ENCODE measurements around the gene TTC5.
"Not testable (repeated sequence)": the region's sequence is repeated elsewhere in the genome, so short reads cannot be mapped to it uniquely, and the experiment has no call there.

Gene TTC5

DNA sequence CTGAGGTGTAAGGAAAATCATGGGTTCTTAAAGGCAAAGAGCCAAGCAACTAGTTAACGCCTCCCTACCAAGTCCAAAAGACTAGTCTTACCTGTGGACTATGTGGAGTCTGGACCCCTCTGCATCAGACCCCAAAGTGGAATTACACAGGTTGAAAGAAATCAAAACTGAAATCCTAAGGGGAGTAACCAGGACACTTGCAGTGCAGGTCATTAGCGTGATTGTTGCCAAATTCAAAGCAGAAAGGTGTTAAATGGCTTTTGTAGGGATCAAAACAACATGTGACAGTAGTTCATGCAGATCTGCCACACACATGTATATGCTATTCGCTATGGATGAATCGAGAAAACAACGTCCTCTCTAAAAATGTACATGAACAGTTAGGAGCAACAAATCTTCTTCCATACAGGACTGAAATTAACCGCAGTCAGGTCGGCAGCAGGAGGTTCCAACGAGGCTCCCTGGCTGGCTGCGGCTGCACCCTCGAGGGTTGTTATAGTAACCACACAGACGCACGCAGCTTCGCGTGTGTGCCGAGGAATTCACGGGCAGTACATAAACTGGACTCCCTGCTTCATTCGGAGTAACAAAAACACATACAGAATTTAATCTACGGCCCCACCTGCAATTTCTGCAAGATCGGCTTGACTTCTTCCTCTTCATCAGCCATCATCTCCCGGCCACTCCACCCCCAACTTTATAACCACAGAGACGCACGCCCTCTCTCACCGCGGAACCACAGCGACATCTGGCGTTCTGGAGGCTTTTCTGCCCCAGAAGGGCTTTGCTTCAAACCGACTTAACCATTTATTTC is at the start of gene TTC5:
TSS of gene TTC5 (minus strand) at position 687 of the 814 bp plus-strand sequence. CDS start at position 673, 14 bp downstream.
- peak; percentile 70 for DNase-seq (ENCODE audit: low read depth)

GRCh38 chr14:20350860-20351259 is 45.1 kb upstream of the TTC5 start:
- DNase-seq (ENCODE audit: low read depth), result no peak

DNA sequence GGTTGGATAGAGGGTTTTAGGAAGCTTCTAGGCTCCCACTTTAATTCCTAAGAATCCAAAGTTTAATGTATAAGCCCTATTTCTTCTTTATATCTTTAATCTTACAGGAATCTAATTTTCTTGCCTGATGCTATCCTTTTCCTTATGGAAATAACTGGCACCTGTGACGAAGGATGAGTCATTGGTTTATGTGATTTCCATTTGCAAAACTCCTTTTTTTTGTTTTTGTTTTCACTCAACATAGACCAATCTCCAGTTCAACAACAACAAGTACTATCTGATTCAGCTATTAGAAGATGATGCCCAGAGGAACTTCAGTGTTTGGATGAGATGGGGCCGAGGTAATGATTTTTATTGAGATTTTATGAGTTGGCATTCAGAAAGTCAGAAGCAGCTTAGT is 44.5 kb upstream of the TTC5 start:
- no peak for DNase-seq (ENCODE audit: low read depth)

DNA sequence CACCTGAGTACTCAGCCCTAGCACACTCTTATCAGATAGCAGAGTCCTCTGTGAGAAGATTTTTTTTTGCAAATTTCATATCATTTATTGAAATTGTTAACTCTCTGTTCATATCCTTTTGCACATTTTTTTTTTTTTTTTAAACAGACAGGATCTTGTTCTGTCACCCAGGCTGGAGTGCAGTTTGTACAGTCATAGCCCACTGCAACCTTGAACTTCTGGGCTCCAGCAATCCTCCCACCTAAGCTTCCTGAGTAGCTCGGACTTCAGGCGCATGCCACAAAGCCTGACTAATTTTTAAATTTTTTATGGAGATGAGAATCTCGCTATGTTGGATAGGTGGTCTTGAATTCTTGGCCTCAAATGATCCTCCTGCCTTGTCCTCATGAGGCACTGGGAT is 42.0 kb upstream of the TTC5 start:
- no peak for DNase-seq (ENCODE audit: low read depth)

- no peak for DNase-seq (ENCODE audit: low read depth)
These were observed 41.0 kb upstream of the TTC5 start for GRCh38 chr14:20346713-20347112.

DNA sequence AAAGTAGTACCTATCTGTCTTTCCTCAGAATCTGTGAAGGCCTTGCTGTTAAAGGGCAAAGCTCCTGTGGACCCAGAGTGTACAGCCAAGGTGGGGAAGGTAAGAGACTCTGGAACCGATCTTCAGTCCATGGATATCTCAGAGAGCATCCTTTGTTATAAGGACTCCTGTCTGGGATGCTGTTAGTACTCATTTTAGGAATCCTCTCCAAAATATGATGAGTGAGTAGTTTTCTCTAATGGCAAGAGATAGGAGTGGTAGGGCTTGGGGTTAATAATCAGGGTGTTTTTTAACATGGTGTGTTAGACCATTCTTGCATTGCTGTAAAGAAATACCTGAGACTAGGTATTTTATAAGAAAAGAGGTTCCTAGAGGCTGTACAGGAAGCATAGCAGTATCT is 39.6 kb upstream of the TTC5 start:
- DNase-seq (ENCODE audit: low read depth), result no peak

DNA sequence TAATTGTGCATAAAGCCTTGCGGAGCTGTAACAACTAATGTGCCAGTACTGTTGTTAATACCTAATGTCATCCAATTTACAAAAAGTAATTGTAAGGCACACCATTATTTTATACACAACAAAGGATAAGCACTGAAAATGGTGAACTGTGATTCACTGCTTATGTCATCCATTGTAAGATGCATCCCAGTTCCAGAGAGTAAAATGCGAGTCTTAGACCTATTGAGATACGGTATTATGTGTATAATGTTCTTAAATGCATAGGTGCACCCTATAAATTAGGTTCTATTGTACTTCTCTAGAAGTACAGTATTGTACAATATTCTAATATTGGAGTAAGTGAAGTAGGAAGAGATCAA is 38.1 kb upstream of the TTC5 start:
- DNase-seq (ENCODE audit: low read depth), result no peak

GRCh38 chr14:20343092-20343861 is 37.5 kb upstream of the TTC5 start, which contains the start of gene PARP2:
TSS of gene PARP2 (plus strand) at chr14:20343635. CDS start at chr14:20343642, 7 bp downstream.
- peak; percentile 94 for DNase-seq (ENCODE audit: low read depth)

GRCh38 chr14:20341646-20342045 is 35.9 kb upstream of the TTC5 start:
- DNase-seq (ENCODE audit: low read depth), result no peak

DNA sequence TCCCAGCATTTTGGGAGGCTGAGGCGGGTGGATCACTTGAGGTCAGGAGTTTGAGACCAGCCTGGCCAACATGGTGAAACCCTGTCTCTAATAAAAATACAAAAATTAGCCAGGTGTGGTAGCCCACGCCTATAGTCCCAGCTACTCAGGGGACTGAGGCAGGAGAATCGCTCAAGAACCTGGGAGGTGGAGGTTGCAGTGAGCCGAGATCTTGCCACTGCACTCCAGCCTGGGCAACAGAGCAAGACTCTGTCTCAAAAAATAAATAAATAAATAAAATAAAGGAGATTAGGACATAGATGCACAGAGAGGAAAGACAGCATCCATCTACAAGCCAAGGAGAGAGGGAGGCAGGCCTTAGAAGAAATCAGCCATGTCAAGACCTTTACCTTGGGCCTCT is 35.3 kb upstream of the TTC5 start:
- not testable (repeated sequence) for DNase-seq (ENCODE audit: low read depth)

GRCh38 chr14:20334017-20334416 is 28.3 kb upstream of the TTC5 start:
- no peak for DNase-seq (ENCODE audit: low read depth)

GRCh38 chr14:20333494-20333841 is 27.7 kb upstream of the TTC5 start:
- DNase-seq (ENCODE audit: low read depth), result no peak

GRCh38 chr14:20332788-20333493 is 27.2 kb upstream of the TTC5 start, which contains the start of gene CCNB1IP1:
TSS of gene CCNB1IP1 (minus strand) at chr14:20333279. CDS start at chr14:20316523, 16,756 bp downstream.
- peak; percentile 60 for DNase-seq (ENCODE audit: low read depth)

- no peak for DNase-seq (ENCODE audit: low read depth)
These were observed 26.7 kb upstream of the TTC5 start for GRCh38 chr14:20332431-20332787.

DNA sequence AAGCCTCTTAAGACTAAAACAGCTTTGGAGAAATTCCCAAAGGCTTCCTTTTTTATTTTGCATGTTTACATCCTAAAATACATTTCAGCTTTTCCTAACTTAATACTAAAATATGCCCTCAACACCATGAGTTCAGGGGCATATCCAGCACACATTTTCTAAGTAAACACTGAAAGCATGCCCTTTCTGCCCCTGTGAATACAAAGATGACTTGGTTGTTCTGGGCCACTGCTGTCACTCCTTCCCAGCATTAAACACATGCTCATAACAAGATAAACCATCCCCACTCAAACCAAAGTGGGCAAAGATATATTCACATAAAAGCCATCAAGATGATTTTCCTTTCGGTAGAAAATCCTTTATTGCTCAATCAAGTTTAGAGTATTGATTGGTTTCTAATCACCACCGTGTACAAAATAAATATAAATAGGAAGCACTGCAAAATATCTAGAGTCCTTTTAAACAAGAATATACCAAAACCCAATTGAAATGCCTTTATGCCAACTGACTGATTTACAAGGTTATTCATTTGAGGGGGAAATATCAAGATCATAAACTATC is 25.4 kb upstream of the TTC5 start:
- no peak for DNase-seq (ENCODE audit: low read depth)

DNA sequence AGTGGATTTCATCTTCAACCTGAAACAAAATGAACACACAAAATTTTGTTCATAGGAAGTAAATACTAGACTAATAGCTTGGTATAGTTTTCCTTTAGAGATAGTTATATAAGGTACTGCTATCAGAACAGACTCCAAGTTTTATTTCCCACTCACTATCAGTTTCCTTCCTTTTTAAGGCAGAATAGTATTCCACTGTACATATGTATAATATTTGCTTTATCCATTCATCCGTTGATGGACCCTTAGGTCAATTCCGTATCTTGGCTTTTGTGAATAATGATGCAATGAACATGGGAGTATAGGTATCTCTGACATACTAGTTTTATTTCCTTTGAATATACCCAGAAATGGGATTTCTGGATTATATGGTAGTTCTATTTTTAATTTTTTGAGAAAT is 23.6 kb upstream of the TTC5 start:
- no peak for DNase-seq (ENCODE audit: low read depth)

DNA sequence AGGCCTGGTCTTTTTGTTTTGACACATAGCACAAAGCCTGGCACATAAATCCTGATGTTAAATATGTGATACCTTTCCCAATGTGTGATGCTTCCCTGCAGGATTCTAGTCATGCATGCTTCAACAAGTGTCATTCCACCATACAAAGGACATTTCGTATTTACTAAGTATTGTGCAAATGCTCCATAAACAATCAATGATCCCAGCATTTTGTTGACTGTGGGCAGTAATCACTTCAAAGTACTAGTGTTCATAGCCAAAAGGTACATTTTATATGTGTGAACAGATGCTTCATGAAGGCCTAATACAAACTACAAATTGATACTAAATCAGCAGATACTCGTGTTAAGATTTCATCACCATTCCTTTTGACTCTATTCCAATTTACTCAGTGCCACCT is 23.0 kb upstream of the TTC5 start:
- DNase-seq (ENCODE audit: low read depth), result no peak

DNA sequence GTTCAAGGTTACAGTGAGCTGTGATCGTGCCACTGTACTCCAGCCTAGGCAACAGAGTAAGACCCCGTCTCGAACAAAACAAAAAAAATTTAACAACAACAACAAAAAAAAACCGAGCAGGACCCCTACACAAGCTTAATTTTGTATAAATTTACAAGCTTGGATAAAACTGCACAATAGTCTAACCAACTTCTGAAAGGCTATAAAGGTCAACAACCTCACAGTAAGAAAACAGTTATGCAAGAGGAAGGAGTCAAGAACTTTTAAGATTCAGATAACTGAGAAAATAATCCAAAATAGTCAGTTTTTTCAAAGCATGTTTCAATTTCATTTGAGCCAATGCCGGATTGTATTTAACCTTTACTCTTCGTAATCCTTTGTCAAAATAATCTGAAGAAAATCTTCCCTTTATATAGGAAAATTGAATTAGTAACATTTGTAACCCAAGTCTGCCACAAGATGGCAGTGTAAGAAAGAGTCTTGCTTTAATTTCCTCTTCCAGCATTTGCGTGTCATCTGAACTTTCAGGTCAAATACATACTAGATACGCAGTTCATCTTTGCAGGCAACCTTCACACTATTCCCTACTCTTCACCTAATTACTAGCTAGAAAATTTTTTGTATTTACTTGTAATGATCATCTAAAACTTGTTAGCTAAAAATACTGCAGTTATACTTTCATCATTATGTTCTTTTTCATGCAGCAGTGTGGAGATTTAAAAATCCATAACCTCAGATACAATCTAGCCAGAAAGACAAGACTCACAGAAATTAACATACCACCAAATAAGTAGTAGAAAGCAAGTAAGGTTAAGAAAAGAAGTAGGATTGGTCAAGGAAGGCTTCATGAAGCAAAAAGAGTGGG is 21.5 kb upstream of the TTC5 start:
- no peak for DNase-seq (ENCODE audit: low read depth)

GRCh38 chr14:20317720-20318119 is 12.0 kb upstream of the TTC5 start:
- no peak for DNase-seq (ENCODE audit: low read depth)

GRCh38 chr14:20314026-20314425 is 8.3 kb upstream of the TTC5 start:
- DNase-seq (ENCODE audit: low read depth), result no peak

DNA sequence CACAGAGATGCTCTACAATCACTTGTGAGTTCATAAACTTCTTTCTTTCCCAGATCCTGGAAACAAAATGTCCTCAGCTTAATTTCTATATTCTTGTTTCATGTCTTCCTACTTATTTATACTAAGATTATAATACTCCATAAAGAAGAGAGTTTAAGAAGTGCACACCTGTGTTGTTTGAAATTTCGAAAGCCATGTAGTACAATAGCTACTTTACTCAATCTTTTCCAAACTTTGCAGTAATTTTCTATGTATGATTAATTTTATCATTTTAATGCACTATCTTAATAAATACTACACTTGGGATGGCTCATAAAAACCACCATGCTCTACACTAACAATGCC is 300 bp upstream of the TTC5 start:
- no peak for DNase-seq (ENCODE audit: low read depth)
